HepG2 (cell line): ENCODE results near the gene SLC25A10. TPM values are rescaled to one million over a fixed set of nuclear protein-coding genes. Genes with fewer than 3 reads are reported as not detected.

Source experiments
- EZH2 ChIP-seq: conservative IDR thresholded peaks from 2 replicates; pipeline ENCODE4 v1.6.1; 2012; ENCODE audit warnings: mild to moderate bottlenecking, low read depth, low read length, moderate library complexity
- FOXK1 ChIP-seq: sonication (generic); formaldehyde crosslinking; IDR thresholded peaks from 2 replicates; pipeline ENCODE4 v1.4.0; 2020; ENCODE audit warnings: low read depth, missing genetic modification reagents, borderline replicate concordance
- GATAD2A ChIP-seq: IDR thresholded peaks from 2 replicates; pipeline ENCODE4 v1.6.1; 2016
- HOXA5 ChIP-seq: sonication (generic); formaldehyde crosslinking; IDR thresholded peaks from 2 replicates; pipeline ENCODE4 v1.4.0; 2020; ENCODE audit warnings: missing genetic modification reagents
- KLF16 ChIP-seq, 2 experiments: sonication (generic) in 1 of 2; formaldehyde crosslinking in 1 of 2; IDR thresholded peaks; 2 replicates each; pipeline versions ENCODE4 v1.6.1 to v1.8.0; 2016 to 2023; ENCODE audit warnings: missing genetic modification reagents in 2 of 2, missing compliant biosample characterization in 1 of 2
- MED1 ChIP-seq: sonication (generic); formaldehyde crosslinking; IDR thresholded peaks from 2 replicates; pipeline ENCODE4 v1.4.0; 2020; ENCODE audit warnings: missing genetic modification reagents
- MTF2 ChIP-seq: sonication (generic); formaldehyde crosslinking; IDR thresholded peaks from 2 replicates; pipeline ENCODE4 v1.5.0; 2020; ENCODE audit warnings: missing genetic modification reagents, borderline replicate concordance
- NBN ChIP-seq: fragments of 450-650 bp; conservative IDR thresholded peaks from 2 replicates; pipeline ENCODE4 v1.6.1; 2017
- NR1H2 ChIP-seq: sonication (generic); formaldehyde crosslinking; IDR thresholded peaks from 2 replicates; pipeline ENCODE4 v1.8.1; 2022; ENCODE audit warnings: low read depth, missing genetic modification reagents, borderline replicate concordance
- NR2F2 ChIP-seq: IDR thresholded peaks from 2 replicates; pipeline ENCODE4 v1.6.1; 2012; ENCODE audit warnings: low read depth, inconsistent platforms, borderline replicate concordance
- POLR2G ChIP-seq: fragments of 200-400 bp; formaldehyde crosslinking; IDR thresholded peaks from 2 replicates; pipeline ENCODE4 v1.6.1; 2018; ENCODE audit warnings: mild to moderate bottlenecking, low read depth, low read length, moderate library complexity
- RNF2 ChIP-seq: fragments of 450-650 bp; conservative IDR thresholded peaks from 2 replicates; pipeline ENCODE4 v1.6.1; 2016; ENCODE audit warnings: low read depth
- SP140L ChIP-seq: sonication (generic); formaldehyde crosslinking; IDR thresholded peaks from 2 replicates; pipeline ENCODE4 v1.4.0; 2020; ENCODE audit warnings: missing genetic modification reagents, borderline replicate concordance
- TCF12 ChIP-seq, 2 experiments: fragments of 450-650 bp in 1 of 2; sonication (generic) in 1 of 2; formaldehyde crosslinking in 1 of 2; IDR thresholded peaks; 2 replicates each; pipeline versions ENCODE4 v1.6.1 to v1.8.0; 2017 to 2022; ENCODE audit warnings: antibody characterized with exemption in 1 of 2, mild to moderate bottlenecking in 1 of 2, missing genetic modification reagents in 1 of 2, moderate library complexity in 1 of 2
- THAP11 ChIP-seq: IDR thresholded peaks from 2 replicates; pipeline ENCODE4 v1.6.1; 2016; ENCODE audit warnings: missing biosample characterization, missing genetic modification reagents
- ZFP36L2 ChIP-seq: sonication (generic); formaldehyde crosslinking; IDR thresholded peaks from 2 replicates; pipeline ENCODE4 v1.4.0; 2020; ENCODE audit warnings: missing genetic modification reagents
- ZKSCAN1 ChIP-seq: fragments of 150-350 bp; IDR thresholded peaks from 2 replicates; pipeline ENCODE4 v1.6.1; 2014; ENCODE audit warnings: low read length
- ZNF160 ChIP-seq: sonication (generic); formaldehyde crosslinking; IDR thresholded peaks from 2 replicates; pipeline ENCODE4 v1.8.0; 2022; ENCODE audit warnings: mild to moderate bottlenecking, inconsistent platforms, missing genetic modification reagents
- ZNF30 ChIP-seq: sonication (generic); formaldehyde crosslinking; IDR thresholded peaks from 2 replicates; pipeline ENCODE4 v1.5.0; 2020; ENCODE audit warnings: mild to moderate bottlenecking, missing genetic modification reagents
- ZNF350 ChIP-seq: sonication (generic); formaldehyde crosslinking; IDR thresholded peaks from 2 replicates; pipeline ENCODE4 v1.4.0; 2020; ENCODE audit warnings: mild to moderate bottlenecking, low read depth, missing genetic modification reagents, borderline replicate concordance
- ZNF460 ChIP-seq: sonication (generic); formaldehyde crosslinking; IDR thresholded peaks from 2 replicates; pipeline ENCODE4 v1.5.1; 2020; ENCODE audit warnings: missing genetic modification reagents, mild to moderate bottlenecking, borderline replicate concordance
- ZNF569 ChIP-seq: sonication (generic); formaldehyde crosslinking; IDR thresholded peaks from 2 replicates; pipeline ENCODE4 v1.5.0; 2020; ENCODE audit warnings: mild to moderate bottlenecking, missing genetic modification reagents, moderate library complexity, borderline replicate concordance
- ZNF589 ChIP-seq: sonication (generic); formaldehyde crosslinking; conservative IDR thresholded peaks from 2 replicates; pipeline ENCODE4 v1.8.0; 2022; ENCODE audit warnings: mild to moderate bottlenecking, moderate library complexity, missing genetic modification reagents
- ZNF670 ChIP-seq: sonication (generic); formaldehyde crosslinking; IDR thresholded peaks from 2 replicates; pipeline ENCODE4 v1.8.0; 2022; ENCODE audit warnings: mild to moderate bottlenecking, missing genetic modification reagents, borderline replicate concordance
- ZNF687 ChIP-seq: sonication (generic); formaldehyde crosslinking; IDR thresholded peaks from 2 replicates; pipeline ENCODE4 v1.5.1; 2020; ENCODE audit warnings: mild to moderate bottlenecking, missing genetic modification reagents, moderate library complexity
- ZNF747 ChIP-seq: sonication (generic); formaldehyde crosslinking; IDR thresholded peaks from 2 replicates; pipeline ENCODE4 v1.8.1; 2023; ENCODE audit warnings: missing genetic modification reagents, mild to moderate bottlenecking, borderline replicate concordance
- ZNF75D ChIP-seq: sonication (generic); formaldehyde crosslinking; IDR thresholded peaks from 2 replicates; pipeline ENCODE4 v1.8.1; 2023; ENCODE audit warnings: missing genetic modification reagents, mild to moderate bottlenecking, borderline replicate concordance
- polyA plus RNA-seq, 8 experiments: library from polyadenylated mRNA; depleted of rRNA in 3 of 8; stranded (reverse) in 7 of 8; unstranded in 1 of 8; fragments of >200 nt; fragmentation: Illumina TruSeq in 4 of 8; extraction: Trizol in 4 of 8; gene quantifications; 2 replicates each; pipeline versions ENCODE4 v1.2.1 to v1.2.3, GENCODE V29; 2011 to 2016; ENCODE audit warnings: low read depth in 4 of 8, missing spikeins in 1 of 8, mixed read lengths in 1 of 8; ENCODE audit not compliant: insufficient read depth in 1 of 8
- total RNA-seq, 5 experiments: library from RNA; depleted of rRNA; stranded (reverse); fragments of >200 nt; fragmentation: Illumina TruSeq; extraction: Trizol; gene quantifications; 2 replicates each; pipeline ENCODE4 v1.2.3, GENCODE V29; 2016; ENCODE audit warnings: low read depth in 1 of 5

Gene SLC25A10
- total and polyA plus RNA-seq, 2 of the 13 experiments (the other 11 are each of a cell fraction or from before 2014, with no cell fraction given) = 46.5 to 140 TPM

GRCh38 chr17:81727324-81728031 lies 15.4 kb downstream of the SLC25A10 start (continued):
- TF ChIP-seq RNF2 = peak; percentile 100
- TF ChIP-seq MED1 (CRISPR knock-in tag) = peak; percentile 94
- no peak for TF ChIP-seq TCF12 (IDR thresholded peaks at IDR 0.05)
- TF ChIP-seq TCF12 (CRISPR knock-in tag; IDR thresholded peaks at IDR 0.05) = peak; percentile 74
- peak; percentile 97; the same call in 1 of the 2 replicates for TF ChIP-seq ZNF670
- peak; percentile 97; the same call in 1 of the 2 replicates for TF ChIP-seq ZNF589 (CRISPR knock-in tag)
- TF ChIP-seq EZH2 = no peak
- no peak for TF ChIP-seq ZKSCAN1
- no peak for TF ChIP-seq NBN
- no peak; the same call in 1 of the 2 replicates for TF ChIP-seq ZNF460
- peak; percentile 90 for TF ChIP-seq GATAD2A (CRISPR knock-in tag)
- 0 out of 2 replicates have a peak, but pooled peaks have one; percentile 62 for TF ChIP-seq ZNF569 (CRISPR knock-in tag)
- TF ChIP-seq ZNF687 = peak; percentile 100
- 0 out of 2 replicates have a peak, but pooled peaks have one; percentile 25 for TF ChIP-seq MTF2
- peak; percentile 98 for TF ChIP-seq ZNF350 (CRISPR knock-in tag)
- TF ChIP-seq POLR2G = peak; percentile 75
- TF ChIP-seq NR2F2 = no peak; the same call in 1 of the 2 replicates
- TF ChIP-seq ZNF747 (CRISPR knock-in tag) = peak; percentile 96
- peak; percentile 85; the same call in 1 of the 2 replicates for TF ChIP-seq SP140L (CRISPR knock-in tag)
- TF ChIP-seq FOXK1 = peak; percentile 83
- TF ChIP-seq ZNF30 (CRISPR knock-in tag) = peak; percentile 99
- TF ChIP-seq NR1H2 = peak; percentile 96
- peak; percentile 90 for TF ChIP-seq THAP11
- TF ChIP-seq ZFP36L2 (CRISPR knock-in tag) = peak; percentile 97
- TF ChIP-seq KLF16 (CRISPR knock-in tag; IDR thresholded peaks at IDR 0.05) = peak; percentile 92 to 99; a peak in 3 of 4 replicates
- TF ChIP-seq HOXA5 (CRISPR knock-in tag) = peak; percentile 75; the same call in 1 of the 2 replicates
- TF ChIP-seq ZNF75D (CRISPR knock-in tag) = peak; percentile 93; the same call in 1 of the 2 replicates
- TF ChIP-seq ZNF160 (CRISPR knock-in tag) = peak; percentile 96
